Ovary (tissue), 3 donors: ENCODE measurements around the gene KCNE2.

Source experiments
- CTCF ChIP-seq, 3 donors: fragments of 450-650 bp in 2 of 3; fragments of 200-600 bp in 1 of 3; IDR thresholded peaks; one replicate each; pipeline versions ENCODE4 v1.5.1 to v1.8.0; 2016 to 2022; ENCODE audit warnings: antibody characterized with exemption in 3 of 3, mild to moderate bottlenecking in 1 of 3
- EP300 ChIP-seq: sonication (generic); formaldehyde crosslinking; IDR thresholded peaks from one replicate; pipeline ENCODE4 v1.6.1; 2017; ENCODE audit warnings: antibody characterized with exemption
- POLR2A ChIP-seq: fragments of 450-650 bp; IDR thresholded peaks from one replicate; pipeline ENCODE4 v1.6.1; 2017; ENCODE audit warnings: antibody characterized with exemption, mild to moderate bottlenecking, moderate library complexity
- donor health status: DM: no; HTN: no; CAD: no.

GRCh38 chr21:34345892-34346291 is 17.9 kb upstream of the KCNE2 start:
- TF ChIP-seq CTCF (IDR thresholded peaks at IDR 0.05): no peak
- no peak for TF ChIP-seq POLR2A
- TF ChIP-seq EP300: no peak
